Sigmoid colon (tissue), 7 donors: ENCODE data around the gene ACOT7. TPM values are rescaled to one million over a fixed set of nuclear protein-coding genes. Genes with fewer than 3 reads are reported as not detected.

Experiments
- DNase-seq: peaks from one replicate; pipeline ENCODE4 v3.0.0-alpha.2; 2019
- H3K27ac ChIP-seq, 4 donors: fragments of 200-600 bp; sonication (generic); one replicate each; pipeline ENCODE4 v1.5.1; 2016 to 2019; ENCODE audit warnings: mild to moderate bottlenecking in 1 of 4
- H3K27me3 ChIP-seq, 3 donors: fragments of 200-600 bp; sonication (generic); one replicate each; pipeline ENCODE4 v1.5.1; 2019; ENCODE audit warnings: mild to moderate bottlenecking in 1 of 3
- H3K36me3 ChIP-seq, 4 donors: fragments of 200-600 bp; sonication (generic); one replicate each; pipeline ENCODE4 v1.5.1; 2016 to 2019
- H3K4me1 ChIP-seq, 4 donors: fragments of 200-600 bp; sonication (generic); one replicate each; pipeline ENCODE4 v1.5.1; 2017 to 2019
- H3K4me3 ChIP-seq, 4 donors: fragments of 200-600 bp; sonication (generic); one replicate each; pipeline ENCODE4 v1.5.1; 2017 to 2019; ENCODE audit warnings: mild to moderate bottlenecking in 2 of 4, moderate library complexity in 1 of 4
- H3K9me3 ChIP-seq, 4 donors: fragments of 200-600 bp in 3 of 4; sonication (generic) in 3 of 4; one replicate each; pipeline versions ENCODE4 v1.5.1 to v1.6.1; 2013 to 2019
- EP300 ChIP-seq, 4 donors: sonication (generic); formaldehyde crosslinking; IDR thresholded peaks; one replicate each; pipeline ENCODE4 v1.6.1; 2017; ENCODE audit warnings: antibody characterized with exemption in 4 of 4
- POLR2A ChIP-seq, 2 donors: fragments of 450-650 bp; IDR thresholded peaks; one replicate each; pipeline ENCODE4 v1.6.1; 2016; ENCODE audit warnings: antibody characterized with exemption in 2 of 2, mild to moderate bottlenecking in 2 of 2, moderate library complexity in 2 of 2
- POLR2AphosphoS5 ChIP-seq, 4 donors: sonication (generic); formaldehyde crosslinking; IDR thresholded peaks; one replicate each; pipeline ENCODE4 v1.6.1; 2017; ENCODE audit warnings: antibody characterized with exemption in 4 of 4
- WGBS, 2 donors: extraction: QIAGEN DNeasy Blood & Tissue Kit; methylation state at CpG; one replicate each; pipeline ENCODE4 v1.1.7; 2013; 5-methylcytosine and 5-hydroxymethylcytosine counted together
- intact Hi-C: fragments of 100-400 bp; cut with DNase I; formaldehyde crosslinking; loops from one replicate; pipeline ENCODE4 v1.15.1; 2023
- polyA plus RNA-seq, 3 donors: library from polyadenylated mRNA; stranded (reverse); fragments of 200-250 nt; gene quantifications; one replicate each; pipeline ENCODE4 v1.2.3, GENCODE V29; 2013
- total RNA-seq, 4 donors: library from RNA; depleted of rRNA; stranded (reverse); fragments of >200 nt; gene quantifications; one replicate each; pipeline ENCODE4 v1.1.0, GENCODE V29; 2016
- TF ChIP-seq, protein P1 (sequence below), 4 experiments: fragments of 450-650 bp in 3 of 4; fragments of 200-600 bp in 1 of 4; IDR thresholded peaks; one replicate each; pipeline ENCODE4 v1.5.1; 2016 to 2019; ENCODE audit warnings: antibody characterized with exemption in 4 of 4, mild to moderate bottlenecking in 3 of 4, moderate library complexity in 2 of 4
- donor health status: healthy with polysubstance abuse.
- donor health status: Bipolar disorder and iron deficiency.
- donor health status: healthy.

The ACOT7 gene
- total and polyA plus RNA-seq, 7 donors: 17.9 to 81.0 (median 26.5) TPM

DNA sequence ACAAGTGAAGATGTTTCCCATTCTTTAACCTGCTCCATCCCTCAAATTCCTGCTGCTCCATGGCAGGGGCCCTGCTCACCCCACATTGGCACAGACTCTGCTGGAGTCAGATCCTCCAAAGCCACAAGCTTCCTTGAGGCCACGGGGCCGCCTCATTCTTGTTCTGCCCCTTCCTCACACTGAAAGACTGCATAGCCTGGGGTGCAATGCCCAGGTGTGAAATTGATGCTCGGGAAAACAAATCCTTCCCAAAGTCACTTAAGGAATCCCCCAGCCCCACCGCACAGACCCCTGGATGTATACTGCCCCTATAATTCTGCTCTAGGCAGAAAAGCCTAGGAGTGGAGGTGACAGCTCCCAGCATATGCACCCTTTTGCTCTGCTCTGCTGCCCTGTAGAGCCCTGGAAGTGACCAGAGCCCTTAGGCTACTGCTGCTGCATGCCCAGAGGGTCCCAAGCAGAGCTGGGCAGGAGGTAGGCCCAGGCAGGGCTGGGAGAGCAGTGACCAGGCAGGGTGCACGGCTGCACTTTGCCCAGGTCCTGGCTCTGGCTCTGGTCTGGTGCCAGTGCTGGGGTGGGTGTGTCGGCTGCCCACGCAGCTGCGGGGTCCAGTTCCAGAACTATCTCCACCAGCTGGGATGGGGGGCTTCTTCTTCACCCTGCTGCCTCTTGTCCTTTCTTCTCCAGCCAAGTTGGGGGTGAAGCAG lies 24.5 kb upstream of the ACOT7 start:
- TF ChIP-seq EP300 (IDR thresholded peaks at IDR 0.05) (no peak), POLR2AphosphoS5 (IDR thresholded peaks at IDR 0.05) (no peak), POLR2A (IDR thresholded peaks at IDR 0.05) (no peak)
- TF ChIP-seq, protein P1, sequence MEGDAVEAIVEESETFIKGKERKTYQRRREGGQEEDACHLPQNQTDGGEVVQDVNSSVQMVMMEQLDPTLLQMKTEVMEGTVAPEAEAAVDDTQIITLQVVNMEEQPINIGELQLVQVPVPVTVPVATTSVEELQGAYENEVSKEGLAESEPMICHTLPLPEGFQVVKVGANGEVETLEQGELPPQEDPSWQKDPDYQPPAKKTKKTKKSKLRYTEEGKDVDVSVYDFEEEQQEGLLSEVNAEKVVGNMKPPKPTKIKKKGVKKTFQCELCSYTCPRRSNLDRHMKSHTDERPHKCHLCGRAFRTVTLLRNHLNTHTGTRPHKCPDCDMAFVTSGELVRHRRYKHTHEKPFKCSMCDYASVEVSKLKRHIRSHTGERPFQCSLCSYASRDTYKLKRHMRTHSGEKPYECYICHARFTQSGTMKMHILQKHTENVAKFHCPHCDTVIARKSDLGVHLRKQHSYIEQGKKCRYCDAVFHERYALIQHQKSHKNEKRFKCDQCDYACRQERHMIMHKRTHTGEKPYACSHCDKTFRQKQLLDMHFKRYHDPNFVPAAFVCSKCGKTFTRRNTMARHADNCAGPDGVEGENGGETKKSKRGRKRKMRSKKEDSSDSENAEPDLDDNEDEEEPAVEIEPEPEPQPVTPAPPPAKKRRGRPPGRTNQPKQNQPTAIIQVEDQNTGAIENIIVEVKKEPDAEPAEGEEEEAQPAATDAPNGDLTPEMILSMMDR (IDR thresholded peaks at IDR 0.05): no peak
- Histone ChIP-seq H3K4me1 (peaks cover 0 to 28% (median 24%) of the 10 kb centered on the region in 4 donors), H3K4me3 (no peak overlapping the region), H3K9me3 (no peaks in the 10 kb centered on the region), H3K36me3 (no peaks in the 10 kb centered on the region), H3K27ac (no peak overlapping the region), H3K27me3 (peaks cover 52 to 100% (median 86%) of the 10 kb centered on the region in 3 donors)
- intact Hi-C loops: no loop called here
- 48 to 61% methylated on average over 8 of the region's 8 CpGs for WGBS, 2 donors
- no peak for DNase-seq

DNA sequence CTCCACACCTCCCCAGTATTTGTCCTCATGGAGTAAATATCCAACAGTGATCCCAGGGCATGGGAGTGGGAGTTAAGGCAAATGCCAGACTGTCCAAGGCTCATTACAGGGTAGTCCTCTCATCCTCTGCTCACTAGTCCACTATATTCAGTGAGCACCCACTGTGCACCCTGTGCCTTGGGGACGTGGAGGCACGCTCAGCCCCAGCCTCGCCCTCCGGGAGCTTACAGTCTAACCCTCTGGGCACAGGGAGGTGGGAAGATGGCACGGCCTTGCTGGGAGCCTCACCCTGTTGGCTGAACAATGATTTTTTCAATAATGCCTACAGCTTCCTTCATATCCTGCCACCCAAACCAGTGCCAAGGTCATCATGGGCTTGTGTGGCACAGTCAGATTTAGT lies 23.3 kb upstream of the ACOT7 start:
- H3K36me3 ChIP-seq: no peaks in the 10 kb centered on the region
- H3K4me3 ChIP-seq: no peak overlapping the region
- peaks cover 50 to 97% (median 75%) of the 10 kb centered on the region in 3 donors for H3K27me3 ChIP-seq
- TF ChIP-seq, protein P1 (IDR thresholded peaks at IDR 0.05): no peak
- no peak for TF ChIP-seq EP300 (IDR thresholded peaks at IDR 0.05)
- no peak for TF ChIP-seq POLR2AphosphoS5 (IDR thresholded peaks at IDR 0.05)
- no peak for TF ChIP-seq POLR2A (IDR thresholded peaks at IDR 0.05)
- WGBS, 2 donors: 86 to 95% methylated on average over 5 of the region's 5 CpGs
- no peak overlapping the region for H3K27ac ChIP-seq
- no peaks in the 10 kb centered on the region for H3K9me3 ChIP-seq
- intact Hi-C loops: no loop called here
- no peak for DNase-seq
- H3K4me1 ChIP-seq: peaks cover 0 to 26% (median 23%) of the 10 kb centered on the region in 4 donors

DNA sequence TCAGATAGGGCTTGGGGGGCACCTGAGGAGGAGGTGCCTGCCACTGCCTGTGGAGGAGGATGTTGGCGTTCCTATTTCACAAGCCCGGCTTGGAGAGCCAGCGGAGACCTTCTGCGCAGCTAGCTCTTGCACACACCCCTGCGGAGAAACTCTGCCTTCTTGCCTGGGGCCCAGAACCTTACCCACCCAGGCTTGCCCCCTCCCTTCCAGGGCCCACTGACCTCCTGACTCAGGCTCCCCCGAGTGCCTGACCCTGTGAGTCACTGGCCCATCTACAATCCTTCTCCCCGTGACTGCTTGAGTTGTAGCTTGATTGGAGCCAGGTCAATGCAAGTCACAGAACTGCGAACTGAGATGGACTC lies 22.7 kb upstream of the ACOT7 start:
- DNase-seq: no peak
- TF ChIP-seq POLR2A (IDR thresholded peaks at IDR 0.05): no peak
- no peak for TF ChIP-seq EP300 (IDR thresholded peaks at IDR 0.05)
- TF ChIP-seq POLR2AphosphoS5 (IDR thresholded peaks at IDR 0.05): no peak
- TF ChIP-seq, protein P1 (IDR thresholded peaks at IDR 0.05): no peak
- intact Hi-C loops: no loop called here
- Histone ChIP-seq H3K9me3 (no peaks in the 10 kb centered on the region), H3K36me3 (no peaks in the 10 kb centered on the region), H3K4me1 (peaks cover 0 to 26% (median 23%) of the 10 kb centered on the region in 4 donors), H3K27me3 (peaks cover 50 to 97% (median 69%) of the 10 kb centered on the region in 3 donors), H3K27ac (no peak overlapping the region), H3K4me3 (no peak overlapping the region)
- WGBS, 2 donors: 81 to 92% methylated on average over 8 of the region's 8 CpGs

DNA sequence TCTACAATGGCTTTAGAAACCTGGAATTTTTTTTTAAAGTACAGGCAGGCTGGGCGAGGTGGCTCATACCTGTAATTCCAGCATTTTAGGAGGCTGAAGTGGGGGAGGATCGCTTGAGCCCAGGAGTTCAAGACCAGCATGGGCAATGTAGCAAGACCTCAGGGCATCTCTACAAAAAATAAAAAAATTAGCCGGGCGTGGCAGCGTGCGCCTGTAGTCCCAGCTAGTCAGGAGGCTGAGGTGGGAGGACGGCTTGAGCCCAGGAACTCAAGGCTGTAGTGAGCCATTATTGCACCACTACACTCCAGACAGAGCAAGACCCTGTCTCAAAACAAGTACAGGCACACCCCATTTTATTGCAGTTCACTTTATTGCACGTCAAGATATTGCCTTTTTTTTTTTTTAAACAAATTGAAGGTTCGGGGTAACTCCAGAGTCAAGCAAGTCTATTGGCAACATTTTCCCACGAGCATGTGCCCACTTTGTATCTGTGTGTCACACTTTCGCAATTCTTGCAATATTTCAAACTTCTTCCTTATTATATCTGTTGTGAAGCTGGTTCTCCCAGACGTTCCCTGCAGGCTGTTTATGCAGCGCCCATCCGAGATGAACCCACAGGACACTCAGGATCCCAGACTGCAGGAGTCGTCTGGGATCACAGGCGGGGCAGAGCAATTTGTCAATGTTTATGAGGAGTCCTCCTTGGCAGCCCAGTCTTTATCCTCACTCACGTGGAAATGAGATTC lies 21.5 kb upstream of the ACOT7 start:
- DNase-seq: no peak
- WGBS, 2 donors: 15 to 47% methylated on average over 17 of the region's 17 CpGs
- Histone ChIP-seq H3K4me1 (peaks cover 0 to 16% (median 15%) of the 10 kb centered on the region in 4 donors), H3K27me3 (peaks cover 40 to 91% (median 57%) of the 10 kb centered on the region in 3 donors), H3K36me3 (no peaks in the 10 kb centered on the region), H3K4me3 (no peak overlapping the region), H3K9me3 (no peaks in the 10 kb centered on the region), H3K27ac (no peak overlapping the region)
- intact Hi-C loops: no loop called here
- TF ChIP-seq POLR2A (IDR thresholded peaks at IDR 0.05): no peak
- TF ChIP-seq EP300 (IDR thresholded peaks at IDR 0.05): no peak
- TF ChIP-seq, protein P1 (IDR thresholded peaks at IDR 0.05): no peak
- no peak for TF ChIP-seq POLR2AphosphoS5 (IDR thresholded peaks at IDR 0.05)
